Measurements from ENCODE around the gene SV2B.
"Not testable (repeated sequence)": the region's sequence is repeated elsewhere in the genome, so short reads cannot be mapped to it uniquely, and the experiment has no call there.

The SV2B gene

GRCh38 chr15:91318516-91318915, 218.5 kb downstream of the SV2B start:
- no peak for DNase-seq (ENCODE audit: low read depth)

GRCh38 chr15:91318931-91319330, 218.9 kb downstream of the SV2B start:
- no peak for DNase-seq (ENCODE audit: low read depth)

- DNase-seq (ENCODE audit: low read depth): no peak
These were observed 219.5 kb downstream of the SV2B start for GRCh38 chr15:91319371-91320059.

GRCh38 chr15:91320101-91320500, 220.0 kb downstream of the SV2B start:
- DNase-seq (ENCODE audit: low read depth): no peak

GRCh38 chr15:91329914-91330313, 229.9 kb downstream of the SV2B start:
- no peak for DNase-seq (ENCODE audit: low read depth)

- no peak for DNase-seq (ENCODE audit: low read depth)
These were observed 231.5 kb downstream of the SV2B start for GRCh38 chr15:91331581-91331980.

- no peak for DNase-seq (ENCODE audit: low read depth)
These were observed 235.6 kb downstream of the SV2B start for GRCh38 chr15:91335702-91336101.

GRCh38 chr15:91336687-91337086, 236.6 kb downstream of the SV2B start:
- no peak for DNase-seq (ENCODE audit: low read depth)

- no peak for DNase-seq (ENCODE audit: low read depth)
These were observed 238.7 kb downstream of the SV2B start for GRCh38 chr15:91338766-91339165.

GRCh38 chr15:91342097-91342496, 242.0 kb downstream of the SV2B start:
- no peak for DNase-seq (ENCODE audit: low read depth)

GRCh38 chr15:91344912-91345311, 244.9 kb downstream of the SV2B start:
- not testable (repeated sequence) for DNase-seq (ENCODE audit: low read depth)

- DNase-seq (ENCODE audit: low read depth): no peak
These were observed 245.7 kb downstream of the SV2B start for GRCh38 chr15:91345736-91346135.

- no peak for DNase-seq (ENCODE audit: low read depth)
These were observed 246.2 kb downstream of the SV2B start for GRCh38 chr15:91346259-91346658.

- DNase-seq (ENCODE audit: low read depth): no peak
These were observed 248.9 kb downstream of the SV2B start for GRCh38 chr15:91348752-91349500.

Measured in fibroblast of the conjunctiva (primary cell).